GM13977 (cell line): ENCODE measurements around the gene TEKT1.
"Not testable (repeated sequence)": the region's sequence is repeated elsewhere in the genome, so short reads cannot be mapped to it uniquely, and the experiment has no call there.

Experiments
- DNase-seq: peaks from one replicate; pipeline ENCODE4 v3.0.0; 2012; ENCODE audit warnings: low spot score
- CTCF ChIP-seq: IDR thresholded peaks from 2 replicates; pipeline ENCODE4 v1.5.1; 2012; ENCODE audit warnings: mild to moderate bottlenecking, control low read depth; ENCODE audit not compliant: insufficient read depth; ENCODE audit errors: extremely low read depth, missing control alignments
- in situ Hi-C: fragments of 300-500 bp; cut with MboI; formaldehyde crosslinking; loops from one replicate; pipeline ENCODE4 v1.12.0; 2022; ENCODE audit warnings: low sequenced_read_pairs, low pct_unique_long_range_greater_than_20kb, mixed read lengths, inconsistent platforms; ENCODE audit not compliant: unreplicated experiment

Gene TEKT1

GRCh38 chr17:6843241-6843880, 11.8 kb upstream of the TEKT1 start:
- in situ Hi-C loops, result loop anchor here (10.0 to 25.0 kb wide), 2 partner anchors 51 to 181 kb away; partner anchors contain the start of genes C17orf100 and MED31
- TF ChIP-seq CTCF, result peak; percentile 50
- peak; percentile 54 for DNase-seq

GRCh38 chr17:6841769-6842168, 10.2 kb upstream of the TEKT1 start:
- in situ Hi-C loops, result loop anchor here (10.0 to 25.0 kb wide), 2 partner anchors 53 to 179 kb away; partner anchors contain the start of genes C17orf100 and MED31
- not testable (repeated sequence) for DNase-seq

- DNase-seq, result no peak
- no peak for TF ChIP-seq CTCF
- in situ Hi-C loops, result loop anchor here (25.0 kb wide), 1 partner anchor 168 kb away; the partner anchor contains the start of genes C17orf100 and MED31
Measured at GRCh38 chr17:6830383-6830986, 1.0 kb downstream of the TEKT1 start.

GRCh38 chr17:6823011-6823442, 8.5 kb downstream of the TEKT1 start:
- in situ Hi-C loops, result no loop called here
- TF ChIP-seq CTCF, result no peak
- DNase-seq, result no peak

- in situ Hi-C loops, result no loop called here
- no peak for TF ChIP-seq CTCF
- DNase-seq, result no peak
Measured at GRCh38 chr17:6818938-6819337, 12.6 kb downstream of the TEKT1 start.

GRCh38 chr17:6816368-6816767, 15.2 kb downstream of the TEKT1 start:
- in situ Hi-C loops, result not testable (repeated sequence)

GRCh38 chr17:6815775-6816174, 15.8 kb downstream of the TEKT1 start:
- in situ Hi-C loops, result no loop called here
- no peak for TF ChIP-seq CTCF
- DNase-seq, result no peak

More at GRCh38 chr17:6816368-6816767, 15.2 kb downstream of the TEKT1 start:
- DNase-seq, result not testable (repeated sequence)
